B cell (primary cell): ENCODE measurements around the gene CDYL2. TPM values are rescaled to one million over a fixed set of nuclear protein-coding genes. Genes with fewer than 3 reads are reported as not detected.

Experiments used
- ATAC-seq: fragments of 200-7000 bp; cut with Tn5 transposase; one replicate; pipeline ENCODE4 v1.10.0; 2021; ENCODE audit warnings: low read depth, mild to moderate bottlenecking, moderate number of reproducible peaks, moderate library complexity
- CTCF ChIA-PET: fragments of 350-600 bp; sonication (Branson Sonifier 250); formaldehyde crosslinking; loops from one replicate; lab custom pipeline; 2021; ENCODE audit warnings: antibody characterized with exemption, inconsistent platforms; lab: Charles Lee
- POLR2A ChIA-PET: fragments of 350-600 bp; sonication (Branson Sonifier 250); formaldehyde crosslinking; loops from one replicate; lab custom pipeline; 2021; ENCODE audit warnings: antibody characterized with exemption; lab: Charles Lee
- DNase-seq: peaks from one replicate; pipeline ENCODE4 v3.0.0; 2013
- H2AFZ ChIP-seq: 2 replicates; pipeline ENCODE4 v1.6.1; 2012; ENCODE audit warnings: mild to moderate bottlenecking, low read depth, low read length; ENCODE audit not compliant: insufficient read depth, poor library complexity, severe bottlenecking
- H3K27ac ChIP-seq, 2 donors: 1 replicate in 1 of 2; 2 replicates in 1 of 2; pipeline ENCODE4 v1.5.1; 2012 to 2013; ENCODE audit warnings: low read length in 2 of 2, mild to moderate bottlenecking in 2 of 2, moderate library complexity in 1 of 2
- H3K27me3 ChIP-seq, 4 experiments: fragments of 200-600 bp in 1 of 4; sonication (generic) in 1 of 4; replicated peaks in 1 of 4; 1 replicate in 2 of 4; 2 replicates in 2 of 4; pipeline versions ENCODE4 v1.6.1 to v1.7.0; 2013 to 2016; ENCODE audit warnings: low read length in 3 of 4, mild to moderate bottlenecking in 2 of 4, mixed read lengths in 1 of 4, moderate library complexity in 1 of 4; ENCODE audit not compliant: insufficient read depth in 4 of 4, control insufficient read depth in 3 of 4; ENCODE audit errors: control extremely low read depth in 1 of 4
- H3K36me3 ChIP-seq, 2 experiments: replicated peaks in 1 of 2; 1 replicate in 1 of 2; 2 replicates in 1 of 2; pipeline versions ENCODE4 v1.6.1 to v1.7.1; 2013; ENCODE audit warnings: low read length in 1 of 2; ENCODE audit not compliant: insufficient read depth in 2 of 2, control insufficient read depth in 1 of 2; ENCODE audit errors: control extremely low read depth in 1 of 2, extremely low read depth in 1 of 2
- H3K4me1 ChIP-seq, 2 donors: fragments of 200-600 bp in 1 of 2; sonication (generic) in 1 of 2; 1 replicate in 1 of 2; 2 replicates in 1 of 2; pipeline versions ENCODE4 v1.5.1 to v1.6.1; 2013 to 2017; ENCODE audit warnings: low read length in 2 of 2; ENCODE audit not compliant: control insufficient read depth in 2 of 2, insufficient read depth in 2 of 2
- H3K4me2 ChIP-seq: replicated peaks from 2 replicates; pipeline ENCODE3; 2012; ENCODE audit warnings: mild to moderate bottlenecking, low read depth, low read length; ENCODE audit not compliant: poor library complexity, severe bottlenecking
- H3K4me3 ChIP-seq, 5 experiments: fragments of 200-600 bp in 1 of 5; sonication (generic) in 1 of 5; 1 replicate in 3 of 5; 2 replicates in 2 of 5; pipeline versions ENCODE4 v1.5.1 to v1.7.0; 2011 to 2016; ENCODE audit warnings: low read length in 4 of 5, mild to moderate bottlenecking in 4 of 5, low read depth in 2 of 5, control low read depth in 1 of 5, moderate library complexity in 1 of 5; ENCODE audit not compliant: insufficient read depth in 1 of 5; ENCODE audit errors: control extremely low read depth in 1 of 5, extremely low read depth in 1 of 5
- H3K79me2 ChIP-seq: fragments of 200-600 bp; sonication (generic); one replicate; pipeline ENCODE4 v1.6.0; 2016; ENCODE audit warnings: low read length; ENCODE audit not compliant: control insufficient read depth, insufficient read depth
- H3K9ac ChIP-seq: fragments of 200-600 bp; sonication (generic); 2 replicates; pipeline ENCODE4 v1.6.1; 2017; ENCODE audit warnings: mild to moderate bottlenecking, low read length, moderate library complexity
- H3K9me3 ChIP-seq, 3 donors: one replicate each; pipeline versions ENCODE4 v1.6.1 to v1.7.1; 2013; ENCODE audit warnings: low read length in 2 of 3; ENCODE audit not compliant: control insufficient read depth in 2 of 3, insufficient read depth in 1 of 3; ENCODE audit errors: control extremely low read depth in 1 of 3
- H4K20me1 ChIP-seq: 2 replicates; pipeline ENCODE4 v1.6.0; 2012; ENCODE audit warnings: mild to moderate bottlenecking, low read length; ENCODE audit not compliant: insufficient read depth, control insufficient read depth, poor library complexity, severe bottlenecking
- H3K27ac Mint-ChIP-seq: one replicate; pipeline ENCODE4 v1.8.0; 2021; ENCODE audit warnings: mixed read lengths
- H3K27me3 Mint-ChIP-seq: one replicate; pipeline ENCODE4 v1.8.0; 2021; ENCODE audit warnings: mixed read lengths
- H3K4me1 Mint-ChIP-seq: one replicate; pipeline ENCODE4 v1.8.0; 2021; ENCODE audit warnings: mixed read lengths
- H3K4me3 Mint-ChIP-seq: one replicate; pipeline ENCODE4 v1.8.0; 2021; ENCODE audit warnings: mixed read lengths
- H3K9me3 Mint-ChIP-seq: one replicate; pipeline ENCODE4 v1.8.0; 2022; ENCODE audit warnings: mixed read lengths; ENCODE audit not compliant: insufficient read depth
- CTCF ChIP-seq: fragments of 200-600 bp; IDR thresholded peaks from one replicate; pipeline ENCODE4 v1.8.0; 2022; ENCODE audit warnings: antibody characterized with exemption, mild to moderate bottlenecking
- EZH2 ChIP-seq: IDR thresholded peaks from 2 replicates; pipeline ENCODE4 v1.6.1; 2012; ENCODE audit warnings: borderline replicate concordance, low read depth, mild to moderate bottlenecking, moderate library complexity, low read length; ENCODE audit not compliant: insufficient read depth, poor library complexity, severe bottlenecking
- WGBS: methylation state at CpG from one replicate; pipeline ENCODE4 v1.1.5; 2013; ENCODE audit warnings: missing lambda C conversion rate; ENCODE audit not compliant: insufficient coverage; 5-methylcytosine and 5-hydroxymethylcytosine counted together
- intact Hi-C: fragments of 100-400 bp; cut with micrococcal nuclease; formaldehyde crosslinking; loops from one replicate; pipeline ENCODE4 v1.10.0; 2022
- polyA plus RNA-seq: library from polyadenylated mRNA; depleted of rRNA; stranded (reverse); fragments of >200 nt; gene quantifications from 2 replicates; pipeline ENCODE4 v1.2.3, GENCODE V29; 2012
- total RNA-seq, 2 donors: library from RNA; stranded (reverse); fragments of 120-200 nt in 1 of 2; gene quantifications; 1 replicate in 1 of 2; 2 replicates in 1 of 2; pipeline versions ENCODE4 v1.2.3 to v1.2.4, GENCODE V29; 2013 to 2022

CDYL2 gene
- total and polyA plus RNA-seq, 2 donors (not counting 1 experiment from before 2014, with no cell fraction given), result 0.66 to 6.6 TPM

- H3K27ac ChIP-seq, result no peak overlapping the region
- H3K9me3 Mint-ChIP-seq, result peaks cover 4% of the 10 kb centered on the region
- H3K4me3 ChIP-seq, result no peak overlapping the region
- H3K27ac Mint-ChIP-seq, result no peak overlapping the region
- no peaks in the 10 kb centered on the region for H3K27me3 Mint-ChIP-seq
- DNase-seq (no peak), ATAC-seq (no peak)
- H3K9me3 ChIP-seq, result peaks cover 0 to 3% (median 0%) of the 10 kb centered on the region in 3 donors
- no peaks in the 10 kb centered on the region for H4K20me1 ChIP-seq
- no peaks in the 10 kb centered on the region for H3K36me3 ChIP-seq
- no peak overlapping the region for H3K9ac ChIP-seq
- WGBS, result 100% methylated on average over 1 of the region's 2 CpGs
- no peaks in the 10 kb centered on the region for H3K4me1 Mint-ChIP-seq
- ChIA-PET POLR2A (no interaction called here), CTCF (no interaction called here)
- no peak overlapping the region for H3K4me2 ChIP-seq
- H3K4me1 ChIP-seq, result no peaks in the 10 kb centered on the region
- no peaks in the 10 kb centered on the region for H3K79me2 ChIP-seq
- H2AFZ ChIP-seq, result no peak overlapping the region
- H3K4me3 Mint-ChIP-seq, result no peak overlapping the region
- TF ChIP-seq EZH2 (no peak), CTCF (no peak)
- no peaks in the 10 kb centered on the region for H3K27me3 ChIP-seq
- intact Hi-C loops, result no loop called here
These were observed 12.4 kb downstream of the CDYL2 start for GRCh38 chr16:80792031-80792430.

GRCh38 chr16:80791411-80791810 is 13.0 kb downstream of the CDYL2 start:
- WGBS, result 100% methylated on average over 1 of the region's 1 CpG
- ATAC-seq, result no peak

More at GRCh38 chr16:80791411-80791810, 13.0 kb downstream of the CDYL2 start:
- no peaks in the 10 kb centered on the region for H3K79me2 ChIP-seq
- no peak overlapping the region for H3K9ac ChIP-seq
- no peaks in the 10 kb centered on the region for H3K27me3 ChIP-seq
- no peak overlapping the region for H3K4me3 Mint-ChIP-seq
- H3K27ac Mint-ChIP-seq, result no peak overlapping the region
- no peak for TF ChIP-seq EZH2
- TF ChIP-seq CTCF, result no peak
- no peaks in the 10 kb centered on the region for H3K4me1 Mint-ChIP-seq
- CTCF ChIA-PET, result no interaction called here
- H3K27ac ChIP-seq, result no peak overlapping the region
- intact Hi-C loops, result no loop called here
- POLR2A ChIA-PET, result no interaction called here
- H3K9me3 Mint-ChIP-seq, result peaks cover 4% of the 10 kb centered on the region
- DNase-seq, result no peak
- no peaks in the 10 kb centered on the region for H3K27me3 Mint-ChIP-seq
- H3K36me3 ChIP-seq, result no peaks in the 10 kb centered on the region
- no peak overlapping the region for H3K4me3 ChIP-seq
- H3K4me1 ChIP-seq, result no peaks in the 10 kb centered on the region
- H4K20me1 ChIP-seq, result no peaks in the 10 kb centered on the region
- no peak overlapping the region for H3K4me2 ChIP-seq
- H2AFZ ChIP-seq, result no peak overlapping the region
- peaks cover 0 to 3% (median 0%) of the 10 kb centered on the region in 3 donors for H3K9me3 ChIP-seq
